ENCODE measurements around the gene PPL. TPM values are rescaled to one million over a fixed set of nuclear protein-coding genes. Genes with fewer than 3 reads are reported as not detected.

The PPL gene
- total and polyA plus RNA-seq, 2 of the 13 experiments (the other 11 are each of a cell fraction or from before 2014, with no cell fraction given): 5.7 to 6.6 TPM

DNA sequence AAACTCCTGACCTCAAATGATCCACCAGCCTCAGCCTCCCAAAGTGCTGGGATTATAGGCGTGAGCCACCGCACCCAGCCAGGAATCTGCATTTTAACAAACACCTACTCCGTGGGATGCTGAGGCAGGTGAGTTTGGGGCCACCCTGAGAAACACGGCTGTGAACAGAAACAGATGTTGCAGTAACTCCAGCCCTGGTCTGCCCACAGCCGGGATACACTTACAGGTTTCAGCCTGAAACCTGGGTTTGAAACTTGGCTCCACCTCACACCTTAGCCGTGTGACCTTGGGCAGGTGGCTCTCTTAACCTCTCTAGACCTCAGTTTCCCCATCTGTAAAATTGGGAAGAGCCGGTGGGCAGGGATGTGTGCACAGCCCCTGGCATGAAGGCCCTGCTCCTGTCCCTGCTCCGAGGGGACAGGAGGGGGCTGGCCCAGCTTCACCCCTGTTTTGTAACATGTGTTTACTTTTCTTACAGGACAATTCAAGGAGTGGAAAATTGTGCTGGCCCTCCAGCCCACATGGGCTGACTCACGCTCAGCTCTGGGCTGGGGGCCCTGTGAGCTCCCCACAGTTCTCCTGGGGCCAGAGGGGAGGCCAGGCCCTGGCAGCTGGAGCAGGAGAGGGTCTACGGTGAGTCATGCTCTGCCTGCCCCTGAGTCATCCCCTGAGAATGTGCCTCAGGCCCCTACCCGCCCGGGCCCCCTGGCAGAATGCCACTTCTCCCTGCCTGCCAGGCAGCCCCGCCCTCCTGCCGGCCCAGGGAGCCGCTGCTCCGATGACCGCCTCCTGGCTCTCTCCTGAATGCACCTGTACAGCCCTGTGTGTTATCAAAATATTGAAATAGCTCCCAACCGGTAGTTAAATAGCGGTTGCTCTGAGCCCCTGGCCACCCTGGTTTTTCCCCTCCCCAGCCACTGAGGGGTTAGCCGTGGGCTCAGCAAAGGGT lies 7.7 kb upstream of the PPL start (continued):
- TF ChIP-seq ZNF83 (CRISPR knock-in tag; IDR thresholded peaks at IDR 0.05; ENCODE audit: borderline replicate concordance) (peak; percentile 64; the same call in 1 of the 2 replicates), YEATS4 (CRISPR knock-in tag; IDR thresholded peaks at IDR 0.05; ENCODE audit: borderline replicate concordance) (peak; percentile 71), ZKSCAN5 (CRISPR knock-in tag; IDR thresholded peaks at IDR 0.05) (no peak), ZSCAN30 (CRISPR knock-in tag; IDR thresholded peaks at IDR 0.05) (no peak), GATAD1 (CRISPR knock-in tag; IDR thresholded peaks at IDR 0.05) (peak; percentile 64; the same call in 1 of the 2 replicates), MATR3 (CRISPR knock-in tag; IDR thresholded peaks at IDR 0.05) (no peak), BRD4 (CRISPR knock-in tag; IDR thresholded peaks at IDR 0.05) (no peak), MXI1 (IDR thresholded peaks at IDR 0.05; ENCODE audit: borderline replicate concordance, low read depth, low read length) (peak; percentile 84; the same call in 2 of the 3 replicates), SALL1 (CRISPR knock-in tag; IDR thresholded peaks at IDR 0.05) (peak; percentile 96), ZNF510 (CRISPR knock-in tag; IDR thresholded peaks at IDR 0.05; ENCODE audit: low read depth) (no peak), ATAD3A (CRISPR knock-in tag; IDR thresholded peaks at IDR 0.05) (no peak), ZNF274 (CRISPR knock-in tag; IDR thresholded peaks at IDR 0.05) (no peak), ZNF768 (CRISPR knock-in tag; IDR thresholded peaks at IDR 0.05) (peak; percentile 31; the same call in 1 of the 2 replicates), ZMYM3 (CRISPR knock-in tag; IDR thresholded peaks at IDR 0.05) (no peak; the same call in 1 of the 2 replicates), ZSCAN20 (CRISPR knock-in tag; IDR thresholded peaks at IDR 0.05; ENCODE audit: borderline replicate concordance) (no peak), HMGA1 (CRISPR knock-in tag; conservative IDR thresholded peaks at IDR 0.05) (no peak), RARG (CRISPR knock-in tag; IDR thresholded peaks at IDR 0.05; ENCODE audit: low read depth) (no peak), GTF3A (CRISPR knock-in tag; conservative IDR thresholded peaks at IDR 0.05) (no peak), ZNF7 (CRISPR knock-in tag; IDR thresholded peaks at IDR 0.05) (no peak)
- TF ChIP-seq, protein P1, sequence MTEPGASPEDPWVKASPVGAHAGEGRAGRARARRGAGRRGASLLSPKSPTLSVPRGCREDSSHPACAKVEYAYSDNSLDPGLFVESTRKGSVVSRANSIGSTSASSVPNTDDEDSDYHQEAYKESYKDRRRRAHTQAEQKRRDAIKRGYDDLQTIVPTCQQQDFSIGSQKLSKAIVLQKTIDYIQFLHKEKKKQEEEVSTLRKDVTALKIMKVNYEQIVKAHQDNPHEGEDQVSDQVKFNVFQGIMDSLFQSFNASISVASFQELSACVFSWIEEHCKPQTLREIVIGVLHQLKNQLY (CRISPR knock-in tag; IDR thresholded peaks at IDR 0.05): peak; percentile 83
- TF ChIP-seq, protein P2, sequence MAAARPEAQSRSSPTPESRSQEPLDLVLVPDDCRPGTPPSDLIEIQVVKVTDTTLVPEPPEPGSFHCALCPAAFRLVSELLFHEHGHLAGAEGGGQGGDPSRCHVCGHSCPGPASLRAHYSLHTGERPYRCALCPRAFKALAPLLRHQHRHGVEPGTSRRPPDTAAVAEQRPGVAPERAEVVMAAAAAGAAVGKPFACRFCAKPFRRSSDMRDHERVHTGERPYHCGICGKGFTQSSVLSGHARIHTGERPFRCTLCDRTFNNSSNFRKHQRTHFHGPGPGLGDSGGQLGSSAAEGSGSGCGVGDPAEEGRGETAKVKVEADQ (CRISPR knock-in tag; IDR thresholded peaks at IDR 0.05; ENCODE audit: borderline replicate concordance): no peak
- TF ChIP-seq, protein P3, sequence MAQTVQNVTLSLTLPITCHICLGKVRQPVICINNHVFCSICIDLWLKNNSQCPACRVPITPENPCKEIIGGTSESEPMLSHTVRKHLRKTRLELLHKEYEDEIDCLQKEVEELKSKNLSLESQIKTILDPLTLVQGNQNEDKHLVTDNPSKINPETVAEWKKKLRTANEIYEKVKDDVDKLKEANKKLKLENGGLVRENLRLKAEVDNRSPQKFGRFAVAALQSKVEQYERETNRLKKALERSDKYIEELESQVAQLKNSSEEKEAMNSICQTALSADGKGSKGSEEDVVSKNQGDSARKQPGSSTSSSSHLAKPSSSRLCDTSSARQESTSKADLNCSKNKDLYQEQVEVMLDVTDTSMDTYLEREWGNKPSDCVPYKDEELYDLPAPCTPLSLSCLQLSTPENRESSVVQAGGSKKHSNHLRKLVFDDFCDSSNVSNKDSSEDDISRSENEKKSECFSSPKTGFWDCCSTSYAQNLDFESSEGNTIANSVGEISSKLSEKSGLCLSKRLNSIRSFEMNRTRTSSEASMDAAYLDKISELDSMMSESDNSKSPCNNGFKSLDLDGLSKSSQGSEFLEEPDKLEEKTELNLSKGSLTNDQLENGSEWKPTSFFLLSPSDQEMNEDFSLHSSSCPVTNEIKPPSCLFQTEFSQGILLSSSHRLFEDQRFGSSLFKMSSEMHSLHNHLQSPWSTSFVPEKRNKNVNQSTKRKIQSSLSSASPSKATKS (CRISPR knock-in tag; IDR thresholded peaks at IDR 0.05): no peak
- TF ChIP-seq, protein P4, sequence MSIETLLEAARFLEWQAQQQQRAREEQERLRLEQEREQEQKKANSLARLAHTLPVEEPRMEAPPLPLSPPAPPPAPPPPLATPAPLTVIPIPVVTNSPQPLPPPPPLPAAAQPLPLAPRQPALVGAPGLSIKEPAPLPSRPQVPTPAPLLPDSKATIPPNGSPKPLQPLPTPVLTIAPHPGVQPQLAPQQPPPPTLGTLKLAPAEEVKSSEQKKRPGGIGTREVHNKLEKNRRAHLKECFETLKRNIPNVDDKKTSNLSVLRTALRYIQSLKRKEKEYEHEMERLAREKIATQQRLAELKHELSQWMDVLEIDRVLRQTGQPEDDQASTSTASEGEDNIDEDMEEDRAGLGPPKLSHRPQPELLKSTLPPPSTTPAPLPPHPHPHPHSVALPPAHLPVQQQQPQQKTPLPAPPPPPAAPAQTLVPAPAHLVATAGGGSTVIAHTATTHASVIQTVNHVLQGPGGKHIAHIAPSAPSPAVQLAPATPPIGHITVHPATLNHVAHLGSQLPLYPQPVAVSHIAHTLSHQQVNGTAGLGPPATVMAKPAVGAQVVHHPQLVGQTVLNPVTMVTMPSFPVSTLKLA (IDR thresholded peaks at IDR 0.05): peak; percentile 42; the same call in 1 of the 2 replicates
- TF ChIP-seq, protein P5, sequence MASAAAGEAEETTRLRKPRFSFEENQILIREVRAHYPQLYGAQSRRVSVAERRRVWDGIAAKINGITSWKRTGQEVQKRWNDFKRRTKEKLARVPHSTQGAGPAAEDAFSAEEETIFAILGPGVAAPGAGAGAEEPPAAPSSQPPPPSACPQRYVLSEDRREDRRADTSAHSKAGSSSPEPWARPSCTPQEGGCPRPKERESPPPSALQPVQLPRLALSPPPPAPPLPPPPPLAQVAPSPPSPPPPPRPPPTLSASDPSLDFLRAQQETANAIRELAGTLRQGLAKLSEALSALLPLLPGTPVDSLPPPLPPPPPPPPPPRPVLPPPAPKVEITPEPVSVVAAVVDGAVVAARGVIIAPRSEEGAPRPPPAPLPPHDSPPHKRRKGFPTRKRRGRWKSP (CRISPR knock-in tag; IDR thresholded peaks at IDR 0.05): peak; percentile 79

Data from HepG2 (cell line).